ENCODE measurements around the gene TRAK1.

Gene TRAK1

DNA sequence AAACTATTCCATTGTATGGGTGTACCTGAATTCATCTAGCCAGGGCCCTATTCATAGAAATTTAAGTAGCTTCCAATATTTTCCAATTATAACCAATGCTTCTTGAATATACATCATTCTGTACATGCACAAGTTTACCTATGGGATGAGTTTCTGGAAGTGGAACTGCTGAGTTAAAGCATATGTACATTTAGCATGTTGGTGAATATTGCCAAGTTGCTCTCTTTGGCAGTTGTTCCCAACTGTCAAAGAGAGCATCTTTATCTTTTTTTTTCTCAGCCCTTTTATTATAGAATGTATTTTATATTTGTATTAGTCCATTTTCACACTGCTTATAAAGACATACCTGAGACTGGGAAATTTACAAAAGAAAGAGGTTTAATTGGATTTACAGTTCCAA is 183.1 kb downstream of the TRAK1 start:
- FAIRE-seq (no peak), DNase-seq (ENCODE audit: low spot score) (no peak)

DNA sequence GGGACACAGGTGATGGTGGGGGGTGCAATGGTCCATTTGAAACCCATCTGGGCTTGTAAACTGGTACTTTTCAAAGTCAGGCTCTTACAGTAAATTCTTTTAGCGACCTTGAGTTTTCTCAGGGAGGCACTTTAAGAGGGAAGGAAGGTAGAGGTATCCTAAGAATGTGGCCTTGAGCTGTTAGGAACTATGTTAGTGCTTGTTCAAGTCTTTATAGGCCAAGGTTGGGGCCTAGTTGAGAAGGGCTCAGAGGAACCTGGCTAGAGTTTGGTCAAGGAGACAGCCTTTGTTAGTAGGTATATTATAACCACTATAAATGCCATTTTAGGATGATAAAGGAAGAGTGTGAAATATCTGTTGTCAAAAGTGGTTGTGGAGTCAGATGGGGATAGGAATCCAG is 184.1 kb downstream of the TRAK1 start:
- FAIRE-seq (no peak), DNase-seq (ENCODE audit: low spot score) (no peak)
